OCI-LY1 (cell line): Measurements from ENCODE around the gene CSHL1.

Experiments
- CTCF ChIP-seq: fragments of 200-600 bp; sonication (generic), shearing (Covaris generic); IDR thresholded peaks from 2 replicates; pipeline ENCODE4 v1.5.1; 2017; ENCODE audit warnings: mild to moderate bottlenecking, antibody characterized with exemption, low read length, moderate library complexity, mixed read lengths
- EZH2 ChIP-seq: fragments of 200-600 bp; sonication (generic), shearing (Covaris generic); IDR thresholded peaks from 2 replicates; pipeline ENCODE4 v1.8.0; 2017; ENCODE audit warnings: borderline replicate concordance, mixed run types, mild to moderate bottlenecking, antibody characterized with exemption, low read length, moderate library complexity, mixed read lengths

DNA sequence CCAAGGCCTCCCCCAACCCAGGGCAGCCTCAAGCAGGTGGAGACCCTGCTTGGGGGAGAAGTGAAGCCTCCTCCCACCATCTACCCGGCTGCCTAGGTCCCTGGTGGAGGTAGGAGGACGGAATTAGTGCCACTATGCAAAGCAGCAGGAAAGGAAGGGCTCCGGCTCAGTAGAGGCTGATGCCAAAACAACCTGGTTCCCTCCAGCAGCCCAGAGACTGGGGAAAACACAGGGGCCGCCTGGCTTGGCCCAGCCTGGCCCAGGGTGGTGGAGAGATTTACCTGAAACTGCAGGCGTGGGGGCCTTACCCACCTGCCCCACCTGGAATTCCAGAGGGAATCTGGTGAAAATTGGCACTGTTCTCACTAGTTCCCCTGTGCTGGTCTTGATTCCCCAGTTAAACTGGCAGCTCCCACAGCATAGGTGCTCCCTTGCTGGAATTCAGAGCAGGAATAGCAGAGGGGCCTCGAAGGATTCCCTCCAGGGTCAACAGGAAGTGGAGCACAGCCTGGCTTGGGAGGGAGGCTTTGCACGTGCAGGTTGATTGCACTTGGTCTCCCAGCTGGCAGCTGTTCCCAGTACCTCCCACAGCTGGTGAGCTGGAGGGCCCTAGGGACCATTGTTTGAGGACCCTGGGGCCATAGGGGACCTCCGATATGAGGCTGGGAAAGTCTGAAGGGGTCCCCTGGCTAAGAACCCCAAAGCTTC lies 16.6 kb upstream of the CSHL1 start:
- TF ChIP-seq CTCF (no peak), EZH2 (no peak)
